Activated T-helper 1 cell treated with anti-CD3 and anti-CD28 coated beads, Interleukin-12 subunit alpha, Interleukin-12 subunit beta, Interleukin-2, Interleukin-4 antibody, amounts not matched to agents 30 ng/mL and 10 ng/mL and 1 ng/mL, durations not matched to agents 14 hours and 24 hours and 36 hours (primary cell): ENCODE results near the gene CA4. TPM values are rescaled to one million over a fixed set of nuclear protein-coding genes. Genes with fewer than 3 reads are reported as not detected.
"Not testable (repeated sequence)": the region's sequence is repeated elsewhere in the genome, so short reads cannot be mapped to it uniquely, and the experiment has no call there.

Source experiments
- DNase-seq: peaks from one replicate; pipeline ENCODE4 v3.0.0; 2021; ENCODE audit warnings: low spot score
- H3K27ac Mint-ChIP-seq: one replicate; pipeline ENCODE4 v1.8.0; 2021; ENCODE audit warnings: mild to moderate bottlenecking, mixed read lengths
- H3K27me3 Mint-ChIP-seq: one replicate; pipeline ENCODE4 v1.8.0; 2022; ENCODE audit warnings: mild to moderate bottlenecking, moderate library complexity, mixed read lengths; ENCODE audit not compliant: insufficient read depth
- H3K36me3 Mint-ChIP-seq: one replicate; pipeline ENCODE4 v1.8.0; 2021; ENCODE audit warnings: low read depth, mixed read lengths
- H3K4me1 Mint-ChIP-seq: one replicate; pipeline ENCODE4 v1.8.0; 2021; ENCODE audit warnings: low read depth, mixed read lengths
- H3K4me3 Mint-ChIP-seq: one replicate; pipeline ENCODE4 v1.8.0; 2021; ENCODE audit warnings: mild to moderate bottlenecking, moderate library complexity, mixed read lengths
- H3K9me3 Mint-ChIP-seq: one replicate; pipeline ENCODE4 v1.8.0; 2021; ENCODE audit warnings: mixed read lengths
- intact Hi-C: fragments of 100-400 bp; cut with micrococcal nuclease; formaldehyde crosslinking; loops from one replicate; pipeline ENCODE4 v1.15.1; 2024
- total RNA-seq: library from RNA; stranded (reverse); gene quantifications from 2 replicates; pipeline ENCODE4 v1.2.3, GENCODE V29; 2022

CA4 gene
- total RNA-seq, result not detected in 2 replicates

- peak within 1 kb of the TSS; percentile 30 for H3K4me3 Mint-ChIP-seq
- H3K36me3 Mint-ChIP-seq, result no peaks in the 10 kb centered on the region
- peaks cover 62% of the 10 kb centered on the region for H3K27me3 Mint-ChIP-seq
These were observed at the start of gene CA4 for GRCh38 chr17:60149691-60150582. TSS of gene CA4 (plus strand) at chr17:60149973. CDS start at chr17:60150035, 62 bp downstream.

DNA sequence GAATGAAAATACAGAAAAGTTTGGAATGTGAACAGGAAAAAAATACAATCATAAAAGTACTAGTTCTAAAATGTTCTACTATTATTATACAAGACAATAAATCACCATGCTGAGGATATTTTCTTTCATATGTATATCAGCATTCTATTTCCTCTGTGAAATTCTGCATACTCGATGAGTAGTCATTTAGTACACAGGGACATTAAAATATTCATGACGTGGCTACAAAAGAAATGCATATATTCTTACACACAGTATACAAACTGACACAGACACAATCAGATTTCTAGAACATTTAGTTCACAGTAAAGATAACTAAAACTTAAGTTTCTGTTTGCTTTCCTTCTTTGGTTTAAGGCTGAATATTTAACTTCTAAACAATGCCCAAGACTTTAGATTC lies 49.2 kb upstream of the CA4 start:
- intact Hi-C loops, result loop anchor here (10.0 kb wide), 1 partner anchor 334 kb away; no protein-coding TSS in a partner anchor
- not testable (repeated sequence) for H3K27ac Mint-ChIP-seq, DNase-seq, H3K4me3 Mint-ChIP-seq, H3K9me3 Mint-ChIP-seq, H3K36me3 Mint-ChIP-seq
- H3K4me1 Mint-ChIP-seq, result peaks cover 10% of the 10 kb centered on the region
- peaks cover 26% of the 10 kb centered on the region for H3K27me3 Mint-ChIP-seq

More at GRCh38 chr17:60149691-60150582, at the start of gene CA4:
- intact Hi-C loops, result loop anchor here (10.0 kb wide), 1 partner anchor 485 kb away; no protein-coding TSS in a partner anchor
- H3K9me3 Mint-ChIP-seq, result no peaks in the 10 kb centered on the region
- H3K4me1 Mint-ChIP-seq, result peaks cover 15% of the 10 kb centered on the region
- H3K27ac Mint-ChIP-seq, result no peak within 1 kb of the TSS
- DNase-seq, result no peak

DNA sequence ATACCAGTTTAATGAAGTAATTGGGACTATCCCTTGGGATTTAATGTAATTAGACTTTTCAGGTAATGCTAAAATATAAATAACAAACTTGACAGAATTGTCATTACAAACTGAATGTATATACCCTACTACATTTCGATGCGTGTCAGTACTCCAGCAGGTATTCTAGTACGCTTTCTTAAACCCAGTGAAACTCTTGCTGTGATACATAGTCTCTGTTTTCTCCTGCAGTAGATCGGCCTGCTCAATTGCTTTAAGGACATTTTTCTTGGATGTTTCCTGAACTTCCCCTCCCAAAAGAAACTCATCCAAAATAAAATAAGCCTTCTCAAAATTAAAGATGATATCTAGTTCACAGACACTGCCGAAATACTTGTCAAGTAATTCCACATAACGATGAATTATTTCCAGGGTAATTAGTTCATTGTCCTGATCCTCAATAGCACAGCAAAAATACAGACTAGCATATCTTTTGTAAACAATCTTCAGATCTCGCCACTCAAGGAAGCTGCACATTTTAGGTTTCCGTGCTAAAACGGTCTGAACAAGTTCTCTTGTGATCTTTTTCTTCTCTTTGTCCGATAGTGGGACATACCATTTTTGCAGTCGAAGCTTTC lies 47.6 kb upstream of the CA4 start:
- not testable (repeated sequence) for DNase-seq, H3K9me3 Mint-ChIP-seq, H3K27ac Mint-ChIP-seq, H3K36me3 Mint-ChIP-seq
- H3K4me1 Mint-ChIP-seq, result peaks cover 10% of the 10 kb centered on the region
- H3K27me3 Mint-ChIP-seq, result peaks cover 32% of the 10 kb centered on the region
- intact Hi-C loops, result loop anchor here (10.0 kb wide), 1 partner anchor 333 kb away; no protein-coding TSS in a partner anchor
- peak overlapping the region; percentile 53 for H3K4me3 Mint-ChIP-seq

DNA sequence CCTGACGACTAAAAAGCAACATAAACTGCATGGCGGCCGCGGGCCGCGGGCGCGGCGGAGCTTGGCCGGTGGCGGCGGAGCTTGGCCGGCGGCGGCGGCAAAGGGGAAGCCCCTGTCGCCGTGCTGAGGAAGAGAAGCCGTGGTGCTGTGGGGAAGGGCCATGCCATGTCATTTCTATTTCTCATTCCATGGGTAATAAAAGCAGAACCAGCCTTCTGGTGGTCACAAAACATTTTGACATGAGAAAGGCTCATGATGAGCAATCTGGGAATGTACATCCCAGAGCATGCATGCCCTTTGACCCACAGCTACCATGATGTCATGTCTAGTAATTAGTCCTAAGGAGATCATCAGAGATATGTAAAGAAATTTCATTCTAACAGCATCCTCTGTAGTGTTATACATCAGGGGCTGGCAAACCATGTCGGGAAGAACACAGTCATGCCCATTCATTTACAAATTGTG lies 47.1 kb upstream of the CA4 start:
- no peaks in the 10 kb centered on the region for H3K9me3 Mint-ChIP-seq
- DNase-seq, result peak; percentile 9

GRCh38 chr17:60103957-60104356 lies 45.8 kb upstream of the CA4 start:
- no peaks in the 10 kb centered on the region for H3K9me3 Mint-ChIP-seq
- peaks cover 10% of the 10 kb centered on the region for H3K4me1 Mint-ChIP-seq
- DNase-seq, result no peak
- intact Hi-C loops, result loop anchor here (10.0 kb wide), 1 partner anchor 331 kb away; no protein-coding TSS in a partner anchor
- H3K27ac Mint-ChIP-seq, result no peak overlapping the region
- H3K36me3 Mint-ChIP-seq, result peaks cover 2% of the 10 kb centered on the region
- H3K27me3 Mint-ChIP-seq, result peaks cover 23% of the 10 kb centered on the region
- no peak overlapping the region for H3K4me3 Mint-ChIP-seq

More for the DNA sequence above, 47.1 kb upstream of the CA4 start:
- H3K36me3 Mint-ChIP-seq, result peaks cover 2% of the 10 kb centered on the region
- H3K27me3 Mint-ChIP-seq, result peaks cover 31% of the 10 kb centered on the region
- intact Hi-C loops, result loop anchor here (10.0 kb wide), 1 partner anchor 332 kb away; no protein-coding TSS in a partner anchor
- peak overlapping the region; percentile 53 for H3K4me3 Mint-ChIP-seq
- H3K4me1 Mint-ChIP-seq, result peaks cover 10% of the 10 kb centered on the region
- no peak overlapping the region for H3K27ac Mint-ChIP-seq

DNA sequence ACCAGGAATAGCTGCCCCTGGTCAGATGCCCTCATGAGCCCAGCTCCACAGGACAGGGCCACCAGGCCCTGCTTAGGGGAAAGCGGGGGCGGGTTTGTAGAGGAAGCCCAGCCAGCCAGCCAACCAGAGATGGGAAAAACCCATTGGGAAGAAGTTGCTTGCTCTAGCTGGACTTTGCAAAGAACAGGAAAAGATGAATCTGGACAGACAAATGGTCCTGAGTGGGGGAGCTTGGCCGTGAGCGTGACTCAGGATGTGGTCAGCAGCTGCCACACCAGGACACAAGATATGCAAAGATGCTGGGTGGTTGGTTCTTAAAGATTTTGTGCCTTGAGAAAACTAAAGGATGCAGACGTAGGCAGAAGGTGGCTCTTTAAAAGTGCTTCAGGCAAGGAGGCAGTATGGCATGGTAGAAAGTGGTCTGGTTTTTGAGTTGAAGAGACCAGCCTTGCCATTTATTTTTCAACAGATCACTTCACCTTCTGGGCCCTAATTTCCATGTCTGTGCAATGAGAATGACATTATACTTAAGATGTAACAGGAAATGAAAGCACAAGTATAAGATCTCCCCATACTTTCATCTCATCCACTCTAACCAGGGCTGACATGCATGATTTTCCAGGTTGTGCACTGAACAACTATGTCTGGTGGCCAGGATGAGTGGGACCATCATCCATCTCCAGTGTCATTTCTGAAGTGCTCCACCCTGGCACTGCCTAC lies 43.3 kb upstream of the CA4 start:
- H3K4me3 Mint-ChIP-seq, result no peak overlapping the region
- peaks cover 2% of the 10 kb centered on the region for H3K36me3 Mint-ChIP-seq
- no peaks in the 10 kb centered on the region for H3K9me3 Mint-ChIP-seq
- H3K27ac Mint-ChIP-seq, result no peak overlapping the region
- H3K4me1 Mint-ChIP-seq, result peaks cover 10% of the 10 kb centered on the region
- peaks cover 29% of the 10 kb centered on the region for H3K27me3 Mint-ChIP-seq
- no peak for DNase-seq
- intact Hi-C loops, result loop anchor here (10.0 kb wide), 1 partner anchor 328 kb away; no protein-coding TSS in a partner anchor

DNA sequence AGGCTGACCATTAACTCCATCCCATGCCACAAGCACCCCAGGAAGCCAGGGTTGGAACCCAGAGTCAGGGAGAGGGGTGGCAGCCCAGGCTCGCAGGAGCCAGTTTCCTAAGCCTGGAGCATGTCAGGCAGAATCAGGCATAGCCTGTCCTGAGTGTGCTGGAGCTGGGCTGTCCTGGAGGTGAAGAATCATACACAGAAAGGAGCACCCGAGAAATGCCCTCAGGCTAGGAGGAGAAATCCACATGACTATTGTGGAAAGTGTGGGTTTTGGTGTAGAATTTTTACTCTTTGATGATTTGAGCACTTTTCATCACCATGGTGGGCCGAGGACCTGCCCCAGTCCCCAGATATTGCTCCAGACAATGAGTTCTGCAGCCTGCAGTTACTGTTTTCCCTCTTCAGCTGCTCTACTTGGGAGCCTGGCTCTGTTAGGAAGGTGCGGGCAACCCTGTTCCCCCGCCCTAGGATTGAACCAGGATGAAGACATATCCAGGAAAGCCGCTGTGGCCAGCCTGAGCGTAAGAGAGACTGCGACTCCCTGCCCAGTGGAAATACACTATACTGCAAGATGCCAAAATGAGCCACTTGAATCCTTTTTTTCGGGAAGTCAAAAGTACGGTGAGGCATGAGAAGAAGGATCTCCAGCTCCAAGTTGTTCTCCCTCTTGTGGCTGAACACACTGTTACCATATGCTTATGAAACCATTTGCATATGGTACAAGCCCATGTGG lies 42.1 kb upstream of the CA4 start:
- no peak for DNase-seq
- intact Hi-C loops, result loop anchor here (10.0 kb wide), 1 partner anchor 327 kb away; no protein-coding TSS in a partner anchor
- Mint-ChIP-seq H3K27me3 (peaks cover 27% of the 10 kb centered on the region), H3K9me3 (no peaks in the 10 kb centered on the region), H3K27ac (no peak overlapping the region), H3K4me3 (no peak overlapping the region), H3K4me1 (peaks cover 3% of the 10 kb centered on the region), H3K36me3 (peaks cover under 1% of the 10 kb centered on the region)

DNA sequence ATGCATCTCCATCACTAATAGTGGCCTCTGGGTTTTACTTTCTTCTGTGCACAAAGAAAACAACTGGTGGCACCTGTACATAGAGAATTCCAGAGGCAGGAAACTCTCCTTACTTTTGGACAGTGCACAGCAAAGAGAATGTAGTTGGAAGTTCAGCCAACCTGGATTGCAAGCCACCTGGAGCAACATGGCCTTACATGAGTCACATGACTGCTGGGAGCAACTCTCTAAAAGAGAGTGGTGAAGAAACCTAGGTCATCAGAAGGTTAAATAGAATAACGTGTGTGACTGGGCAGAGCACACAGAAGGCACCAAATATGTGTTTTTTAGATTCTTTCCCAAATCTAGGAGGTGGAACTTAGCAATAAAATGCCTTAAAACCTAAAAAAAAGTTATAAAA lies 41.5 kb upstream of the CA4 start:
- intact Hi-C loops, result loop anchor here (10.0 kb wide), 1 partner anchor 326 kb away; no protein-coding TSS in a partner anchor
- not testable (repeated sequence) for H3K36me3 Mint-ChIP-seq, H3K9me3 Mint-ChIP-seq, H3K4me1 Mint-ChIP-seq, H3K4me3 Mint-ChIP-seq, DNase-seq, H3K27ac Mint-ChIP-seq
- peaks cover 27% of the 10 kb centered on the region for H3K27me3 Mint-ChIP-seq

DNA sequence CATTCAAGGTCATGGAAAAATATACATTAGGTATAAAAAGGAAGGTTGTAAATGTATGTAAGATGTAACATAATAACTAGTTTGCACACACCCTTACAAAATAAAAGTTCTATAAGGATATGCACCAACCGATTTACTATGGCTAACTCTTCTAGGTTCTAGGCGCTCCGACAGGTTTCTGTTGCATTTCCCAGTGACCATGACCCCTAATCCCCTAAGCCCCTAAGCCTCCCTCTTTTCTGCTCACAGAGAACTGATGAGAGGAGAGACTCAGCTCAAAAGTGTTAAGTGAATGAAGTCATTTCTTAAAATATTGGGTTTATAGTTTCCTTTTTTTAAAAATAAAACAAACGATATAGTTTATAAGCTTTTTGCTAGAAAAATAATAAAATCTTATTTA lies 41.1 kb upstream of the CA4 start:
- Mint-ChIP-seq H3K4me3 (no peak overlapping the region), H3K9me3 (no peaks in the 10 kb centered on the region), H3K4me1 (no peaks in the 10 kb centered on the region), H3K27ac (no peak overlapping the region), H3K36me3 (no peaks in the 10 kb centered on the region), H3K27me3 (peaks cover 27% of the 10 kb centered on the region)
- DNase-seq, result no peak
- intact Hi-C loops, result loop anchor here (10.0 kb wide), 1 partner anchor 326 kb away; no protein-coding TSS in a partner anchor

DNA sequence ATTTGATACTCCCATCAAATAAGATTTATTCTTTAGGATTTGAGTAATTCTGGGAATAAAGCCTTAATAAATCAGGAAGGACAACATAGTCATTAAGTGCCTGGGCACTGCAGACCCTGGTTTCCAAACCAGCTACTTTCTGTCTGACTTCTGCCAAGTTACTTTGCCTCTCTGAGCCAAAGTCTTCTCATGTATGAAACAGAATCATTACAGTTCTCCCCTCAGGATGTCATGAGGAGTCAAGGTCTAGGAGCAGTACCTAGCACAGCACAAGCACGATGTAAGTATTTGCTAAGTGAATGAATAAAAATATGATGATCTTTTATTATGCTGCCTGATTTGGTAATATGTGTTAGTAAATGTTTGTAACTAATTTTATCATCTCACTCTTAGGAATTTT lies 40.6 kb upstream of the CA4 start:
- Mint-ChIP-seq H3K27ac (no peak overlapping the region), H3K4me3 (no peak overlapping the region), H3K9me3 (no peaks in the 10 kb centered on the region)

DNA sequence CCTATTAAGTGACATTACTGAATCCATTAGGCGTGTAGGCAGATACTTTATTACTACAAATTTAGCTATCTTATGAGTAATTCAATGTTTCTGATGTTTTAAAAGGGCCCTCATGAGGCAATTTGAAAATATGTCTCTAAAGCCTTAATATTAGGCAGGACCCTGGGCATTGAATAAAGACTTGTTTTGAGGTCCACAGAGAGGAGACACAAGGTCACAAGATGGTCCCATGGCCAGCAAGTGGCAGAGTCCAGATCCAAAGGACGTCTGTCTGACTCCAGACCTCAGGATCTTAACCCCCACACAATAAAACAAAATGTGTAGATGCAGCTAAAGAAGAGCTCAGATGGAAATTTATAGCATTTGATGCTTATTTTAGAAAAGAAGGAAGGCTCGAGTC lies 39.2 kb upstream of the CA4 start:
- intact Hi-C loops, result no loop called here
- peaks cover 21% of the 10 kb centered on the region for H3K27me3 Mint-ChIP-seq
- no peaks in the 10 kb centered on the region for H3K9me3 Mint-ChIP-seq
- H3K27ac Mint-ChIP-seq, result no peak overlapping the region
- no peaks in the 10 kb centered on the region for H3K36me3 Mint-ChIP-seq
- DNase-seq, result no peak
- no peak overlapping the region for H3K4me3 Mint-ChIP-seq
- no peaks in the 10 kb centered on the region for H3K4me1 Mint-ChIP-seq

More for the DNA sequence above, 40.6 kb upstream of the CA4 start:
- no peak for DNase-seq
- peaks cover 24% of the 10 kb centered on the region for H3K27me3 Mint-ChIP-seq
- H3K4me1 Mint-ChIP-seq, result no peaks in the 10 kb centered on the region
- no peaks in the 10 kb centered on the region for H3K36me3 Mint-ChIP-seq
- intact Hi-C loops, result loop anchor here (10.0 kb wide), 1 partner anchor 326 kb away; no protein-coding TSS in a partner anchor

DNA sequence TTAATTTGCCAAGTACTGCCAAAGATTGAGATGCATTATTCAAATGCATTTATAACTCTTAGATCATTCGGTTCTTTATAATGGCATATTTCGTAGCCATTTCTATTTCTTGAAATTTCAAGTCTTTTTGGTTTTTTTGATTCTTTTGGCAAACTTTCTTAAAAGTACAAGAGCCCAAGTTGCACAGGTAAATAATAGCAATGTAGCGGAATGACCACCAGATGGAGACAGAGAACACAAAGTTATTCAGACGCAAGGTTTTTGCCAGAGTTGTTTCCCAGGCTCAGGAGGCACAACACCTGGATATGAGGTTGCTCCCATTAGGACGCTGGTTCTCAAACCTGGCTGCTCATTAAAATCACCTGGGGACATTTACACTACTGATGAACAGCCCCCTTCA lies 38.1 kb upstream of the CA4 start:
- H3K4me1 Mint-ChIP-seq, H3K9me3 Mint-ChIP-seq, intact Hi-C loops, H3K27ac Mint-ChIP-seq, H3K36me3 Mint-ChIP-seq, H3K4me3 Mint-ChIP-seq, DNase-seq: not testable (repeated sequence)
- H3K27me3 Mint-ChIP-seq, result peaks cover 15% of the 10 kb centered on the region
